HG02642 (cell line): ENCODE data around the gene NPY2R.

Source experiments
- ATAC-seq: cut with Tn5 transposase; IDR thresholded peaks from one replicate; pipeline ENCODE4 v1.9.1; 2021; ENCODE audit warnings: mild to moderate bottlenecking; ENCODE audit not compliant: unreplicated experiment, poor library complexity

The NPY2R gene, protein sequence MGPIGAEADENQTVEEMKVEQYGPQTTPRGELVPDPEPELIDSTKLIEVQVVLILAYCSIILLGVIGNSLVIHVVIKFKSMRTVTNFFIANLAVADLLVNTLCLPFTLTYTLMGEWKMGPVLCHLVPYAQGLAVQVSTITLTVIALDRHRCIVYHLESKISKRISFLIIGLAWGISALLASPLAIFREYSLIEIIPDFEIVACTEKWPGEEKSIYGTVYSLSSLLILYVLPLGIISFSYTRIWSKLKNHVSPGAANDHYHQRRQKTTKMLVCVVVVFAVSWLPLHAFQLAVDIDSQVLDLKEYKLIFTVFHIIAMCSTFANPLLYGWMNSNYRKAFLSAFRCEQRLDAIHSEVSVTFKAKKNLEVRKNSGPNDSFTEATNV

DNA sequence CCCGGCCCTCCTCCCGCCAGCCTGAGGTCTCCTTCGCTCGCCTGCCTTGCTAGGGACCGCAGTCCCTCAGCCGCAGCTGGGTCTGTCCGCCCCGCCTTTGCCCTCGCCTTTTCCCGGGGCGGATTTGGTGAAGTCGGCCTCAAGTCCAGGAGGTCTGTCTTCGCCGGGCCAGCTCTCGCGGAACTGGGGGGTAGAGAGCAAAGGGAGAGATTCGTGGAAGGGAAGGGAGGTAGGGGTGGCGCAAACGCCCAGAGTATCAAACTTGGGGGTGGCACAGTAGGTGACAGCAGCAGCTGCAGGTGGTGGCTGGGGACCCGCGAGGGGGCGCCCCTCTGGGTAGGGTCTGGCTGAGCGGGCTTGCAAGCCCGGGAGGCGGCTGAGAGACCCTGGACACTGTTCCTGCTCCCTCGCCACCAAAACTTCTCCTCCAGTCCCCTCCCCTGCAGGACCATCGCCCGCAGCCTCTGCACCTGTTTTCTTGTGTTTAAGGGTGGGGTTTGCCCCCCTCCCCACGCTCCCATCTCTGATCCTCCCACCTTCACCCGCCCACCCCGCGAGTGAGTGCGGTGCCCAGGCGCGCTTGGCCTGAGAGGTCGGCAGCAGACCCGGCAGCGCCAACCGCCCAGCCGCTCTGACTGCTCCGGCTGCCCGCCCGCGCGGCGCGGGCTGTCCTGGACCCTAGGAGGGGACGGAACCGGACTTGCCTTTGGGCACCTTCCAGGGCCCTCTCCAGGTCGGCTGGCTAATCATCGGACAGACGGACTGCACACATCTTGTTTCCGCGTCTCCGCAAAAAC lies at the start of gene NPY2R:
NPY2R (plus strand) TSS at position 379 of the 797 bp plus-strand sequence. CDS start 5,304 bp downstream, outside the sequence.
- no peak for ATAC-seq

GRCh38 chr4:155161357-155161756 lies 47.1 kb upstream of the NPY2R start:
- no peak for ATAC-seq

DNA sequence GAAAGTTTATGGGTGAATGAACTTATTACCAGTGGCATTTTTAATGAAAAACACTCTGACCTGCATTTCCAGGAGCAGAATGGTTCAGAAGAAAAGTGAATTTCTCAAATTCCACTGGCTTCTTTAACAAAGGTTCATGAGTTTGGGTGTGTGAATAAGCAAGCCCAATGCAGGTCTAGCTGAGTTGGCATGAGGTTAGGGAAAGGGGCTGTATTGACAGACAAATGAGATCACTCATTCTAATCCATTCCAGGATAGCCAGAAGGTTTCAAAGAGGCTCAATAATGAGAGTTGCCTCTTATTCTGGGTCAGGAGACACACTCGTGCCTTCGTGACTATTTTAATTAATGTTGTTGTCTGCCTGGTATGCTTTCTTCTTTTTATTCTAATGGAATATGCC lies 43.7 kb upstream of the NPY2R start:
- no peak for ATAC-seq

DNA sequence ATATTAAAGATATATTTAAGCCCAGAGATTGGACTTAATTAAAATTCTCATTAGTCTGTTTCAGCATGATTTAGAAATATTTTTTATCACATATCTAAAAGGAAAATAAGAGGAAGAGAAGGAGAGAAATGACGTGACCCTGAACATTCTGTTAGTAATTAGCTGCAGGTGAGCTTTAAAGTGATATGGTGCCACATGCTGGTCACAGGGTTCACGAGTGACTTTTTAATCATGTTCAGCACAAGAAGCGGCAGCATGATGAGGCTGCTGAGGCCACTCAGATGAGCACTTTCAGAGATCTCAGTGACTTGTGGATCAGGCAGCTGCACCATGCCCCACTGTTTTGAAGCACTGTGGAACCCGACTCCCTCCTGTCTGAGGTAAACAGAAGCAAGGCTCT lies 37.9 kb upstream of the NPY2R start:
- no peak for ATAC-seq

- ATAC-seq: no peak
These were observed 35.1 kb upstream of the NPY2R start for GRCh38 chr4:155173371-155173770.

GRCh38 chr4:155174668-155175067 lies 33.8 kb upstream of the NPY2R start:
- ATAC-seq: no peak

DNA sequence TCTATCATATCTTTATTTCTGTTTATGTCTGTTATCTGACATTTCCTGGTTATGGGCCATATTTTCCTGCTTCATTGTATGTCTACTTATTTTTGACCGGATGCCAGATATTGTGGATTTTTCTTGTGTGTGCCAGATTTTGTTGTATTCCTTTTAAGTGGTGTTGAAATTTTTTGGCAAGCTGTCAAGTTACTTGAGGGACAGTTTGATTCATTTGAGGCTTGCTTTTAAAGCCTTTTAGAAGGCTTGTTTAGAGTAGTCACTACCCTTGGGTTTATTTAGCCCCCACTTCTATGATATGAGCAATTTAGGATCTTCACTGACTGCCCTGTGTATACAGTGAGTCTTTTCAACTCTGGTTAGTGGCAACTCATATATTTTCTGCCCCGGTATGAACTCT lies 29.2 kb upstream of the NPY2R start:
- ATAC-seq: no peak

DNA sequence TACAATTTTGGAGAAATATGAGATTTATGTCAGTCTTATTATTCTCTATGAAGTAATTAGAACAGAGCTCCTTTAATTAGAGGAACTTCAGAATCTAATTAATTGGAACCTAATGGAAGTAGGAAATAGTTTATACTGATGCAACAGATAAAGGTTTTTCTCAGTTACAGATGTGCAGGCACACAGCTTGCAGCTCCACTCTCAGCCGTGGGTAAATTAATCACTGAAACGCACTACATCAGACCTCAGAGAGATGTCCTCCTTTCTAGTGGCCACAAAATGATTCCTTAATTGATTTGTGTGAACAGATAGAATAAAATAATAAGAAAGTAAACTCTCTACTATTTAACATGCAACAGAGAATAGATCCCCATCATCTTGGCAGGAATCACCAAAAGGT lies 21.5 kb upstream of the NPY2R start:
- ATAC-seq: no peak

GRCh38 chr4:155187989-155188388 lies 20.4 kb upstream of the NPY2R start:
- no peak for ATAC-seq

- ATAC-seq: no peak
These were observed 18.3 kb upstream of the NPY2R start for GRCh38 chr4:155190099-155190498.

DNA sequence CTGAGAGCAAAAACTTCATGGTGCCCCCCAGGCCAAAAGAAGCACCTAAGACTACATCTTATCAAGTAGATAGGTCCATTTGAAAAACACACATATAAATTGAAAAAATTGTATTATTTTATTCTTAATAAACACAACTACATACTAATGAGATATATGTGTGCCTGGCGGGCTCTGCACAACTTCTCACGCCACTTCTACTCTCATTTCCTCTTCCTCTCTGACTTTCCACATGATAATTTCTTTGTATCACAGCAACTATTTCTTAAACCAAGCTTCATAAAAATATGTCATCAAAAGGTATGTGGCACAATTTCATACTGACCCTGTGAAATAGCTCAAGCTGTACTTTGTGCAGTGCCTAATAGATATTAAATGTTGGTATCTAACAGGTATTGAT lies 10.7 kb upstream of the NPY2R start:
- no peak for ATAC-seq

DNA sequence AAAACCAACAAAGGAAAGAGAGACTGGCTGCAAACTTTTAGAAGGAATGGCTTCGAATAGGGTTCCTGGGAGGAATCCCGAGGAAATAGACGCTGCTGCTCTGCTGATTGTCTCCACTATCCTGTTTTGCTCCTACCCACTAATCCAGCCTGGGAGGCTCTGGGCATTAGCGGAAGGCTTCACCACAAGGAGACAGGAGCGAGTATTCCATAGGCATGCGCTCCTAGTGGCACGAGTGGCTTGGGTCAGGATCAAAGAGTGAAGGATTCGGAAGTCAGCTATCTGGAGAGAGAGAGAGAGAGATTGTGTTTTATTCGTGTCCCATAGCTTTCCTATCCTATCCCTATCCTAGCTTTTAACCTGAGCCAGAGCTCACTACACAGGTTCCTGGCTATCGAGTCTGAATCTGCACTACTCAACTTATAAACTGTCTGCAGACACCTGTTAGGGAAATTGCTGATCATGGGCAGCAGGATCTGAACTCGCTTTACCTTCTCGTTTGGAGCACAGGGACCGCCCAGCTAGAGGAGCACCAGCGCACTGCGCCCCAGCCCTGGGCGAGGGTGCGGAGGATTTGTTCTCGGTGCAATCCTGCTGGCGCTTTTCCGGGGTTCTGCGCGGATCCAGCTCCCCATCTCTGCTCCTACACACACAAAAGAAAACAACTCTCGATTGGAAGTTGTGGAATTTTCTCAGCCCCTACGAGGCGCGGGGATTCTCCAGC lies 740 bp upstream of the NPY2R start:
- ATAC-seq: no peak

DNA sequence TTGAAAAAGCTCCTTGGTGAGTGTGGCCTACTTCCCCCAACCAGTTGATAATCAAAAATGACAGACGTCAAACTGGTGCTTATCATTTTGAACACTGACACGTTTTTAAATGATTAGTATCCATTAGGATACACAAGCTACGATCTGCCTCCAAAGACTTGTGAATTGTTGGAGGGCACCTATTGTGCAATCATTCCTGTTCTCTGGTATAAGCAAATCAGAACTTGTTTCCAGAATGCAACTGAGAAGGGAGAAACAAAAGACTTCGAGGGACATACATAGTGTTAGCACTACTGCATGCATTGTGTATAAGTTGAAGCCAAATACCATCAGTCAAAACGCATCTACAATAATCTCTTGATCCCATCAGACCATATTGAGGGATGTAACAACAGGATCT lies 11.6 kb downstream of the NPY2R start:
- ATAC-seq: no peak

DNA sequence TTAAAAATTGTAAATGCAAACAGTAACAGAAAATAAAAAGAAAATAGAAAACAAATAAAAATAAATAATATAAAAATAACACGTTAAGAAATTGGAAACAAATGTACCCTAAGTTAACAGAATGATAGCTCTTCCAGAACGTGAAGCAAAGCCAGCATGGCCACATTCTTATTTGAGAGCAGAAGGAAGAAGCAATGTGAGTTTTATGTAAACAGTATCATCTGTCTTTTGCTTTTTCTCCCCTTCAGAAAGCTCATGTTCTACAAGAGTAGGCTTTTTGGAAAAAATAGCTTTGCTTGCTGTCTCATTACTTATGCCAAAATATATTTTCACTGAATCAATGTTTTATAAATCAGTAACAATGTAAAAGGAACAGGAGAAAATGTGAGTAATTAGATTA lies 18.7 kb downstream of the NPY2R start:
- no peak for ATAC-seq

DNA sequence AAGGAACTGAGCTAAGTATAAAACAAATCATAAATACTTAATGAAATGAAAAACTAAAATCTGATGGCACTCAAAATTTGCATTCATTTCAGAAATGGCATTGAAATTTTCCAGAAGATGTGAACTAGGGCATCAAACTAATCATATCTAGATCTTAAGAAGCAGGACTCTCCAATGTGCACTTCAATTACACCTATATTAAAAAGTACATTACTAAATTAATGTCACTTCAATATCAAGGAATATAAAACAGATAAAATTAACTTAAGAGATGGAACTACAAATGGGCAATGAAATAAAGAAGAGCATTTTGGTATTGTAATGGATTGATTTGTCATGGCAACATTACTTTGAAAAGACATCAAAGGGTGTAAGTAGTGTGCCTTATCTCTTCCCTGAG lies 20.3 kb downstream of the NPY2R start:
- ATAC-seq: no peak

DNA sequence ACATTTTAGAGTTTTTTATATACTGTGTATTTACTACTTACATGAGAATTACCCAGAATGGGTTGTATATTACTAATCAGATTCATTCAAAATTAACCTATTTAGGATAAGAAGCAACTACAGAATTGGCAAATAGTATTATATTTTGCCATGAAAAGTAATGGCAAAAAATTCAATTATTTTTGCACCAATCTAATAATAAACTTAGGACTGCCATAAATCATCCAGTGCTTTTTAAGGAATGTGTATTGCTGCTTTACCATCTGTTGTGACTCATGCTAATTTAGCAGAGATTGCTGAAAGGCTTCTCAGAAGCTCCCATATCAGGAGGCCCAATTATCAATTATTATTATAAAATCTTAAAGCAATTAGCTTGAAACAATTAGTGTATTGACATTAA lies 24.0 kb downstream of the NPY2R start:
- ATAC-seq: no peak

GRCh38 chr4:155234206-155234605 lies 25.8 kb downstream of the NPY2R start:
- ATAC-seq: no peak

DNA sequence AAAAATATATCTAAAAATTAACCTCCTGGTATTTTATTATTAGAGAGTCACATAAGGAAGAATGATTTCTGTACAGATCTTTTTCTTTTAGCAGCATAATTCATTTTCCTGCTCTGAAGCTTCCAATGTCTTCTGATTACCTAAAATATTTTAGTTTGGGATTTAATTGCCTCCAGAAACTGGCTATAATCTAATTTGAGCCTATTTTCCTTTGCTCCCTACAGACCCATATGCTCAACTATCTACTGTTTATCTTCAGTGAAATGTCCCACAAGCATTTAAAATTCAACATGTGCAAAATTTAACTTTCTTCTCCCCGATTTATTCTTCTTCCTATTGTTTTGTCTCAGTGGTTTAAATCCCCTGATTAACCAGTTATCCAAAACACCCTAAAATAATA lies 29.1 kb downstream of the NPY2R start:
- ATAC-seq: no peak

GRCh38 chr4:155241225-155241624 lies 32.8 kb downstream of the NPY2R start:
- ATAC-seq: no peak

DNA sequence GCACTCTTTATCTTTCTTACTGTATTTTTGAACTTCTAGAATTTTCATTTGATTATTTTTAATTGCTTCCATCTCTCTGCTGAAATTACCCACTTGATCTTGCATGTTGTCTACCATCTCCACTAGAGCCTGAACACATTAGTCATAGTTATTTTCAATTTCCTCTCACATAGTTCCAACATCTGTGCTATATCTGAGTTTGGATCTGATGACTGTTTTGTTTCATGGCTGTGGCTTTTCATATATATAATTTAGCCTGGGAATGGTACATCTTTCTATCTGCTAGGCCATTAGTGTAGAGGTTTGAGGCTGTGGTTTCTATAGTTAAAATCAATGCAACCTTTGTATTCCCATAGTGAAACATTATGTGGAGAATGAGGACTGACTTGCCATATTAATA lies 33.2 kb downstream of the NPY2R start:
- no peak for ATAC-seq

GRCh38 chr4:155245105-155245504 lies 36.7 kb downstream of the NPY2R start:
- no peak for ATAC-seq
